Measurements from ENCODE around the gene SLC35D3. TPM values are rescaled to one million over a fixed set of nuclear protein-coding genes. Genes with fewer than 3 reads are reported as not detected.

Gene SLC35D3
- polyA plus RNA-seq, 1 experiment: not detected

DNA sequence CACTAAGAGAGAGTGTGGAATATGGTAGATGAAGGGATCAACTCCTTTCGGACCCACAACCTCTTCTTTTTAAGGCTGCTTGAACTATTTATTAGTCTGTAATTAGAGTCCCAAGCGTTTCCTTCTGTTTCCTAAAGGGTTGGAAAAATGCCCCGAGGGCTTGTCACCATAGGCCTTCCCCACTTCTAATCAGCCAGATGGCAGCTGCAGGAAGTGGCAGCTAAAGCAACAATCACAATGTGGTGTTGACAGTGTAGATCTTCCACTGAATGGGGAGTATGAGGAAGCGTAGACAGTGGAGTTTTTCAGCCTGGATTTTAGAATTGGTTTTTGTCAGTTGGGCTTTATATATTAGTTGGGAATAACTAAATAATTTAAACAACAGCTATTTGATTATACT is 40.6 kb downstream of the SLC35D3 start:
- ChIA-PET CTCF (no interaction called here), POLR2A (no interaction called here)
- Histone ChIP-seq H3K27ac (ENCODE audit: low read depth, low read length) (no peak overlapping the region), H3K9me3 (ENCODE audit: control insufficient read depth, insufficient read depth, low read length) (no peaks in the 10 kb centered on the region), H3K4me3 (ENCODE audit: low read depth, low read length) (no peak overlapping the region), H3K27me3 (ENCODE audit: control insufficient read depth, insufficient read depth, low read length) (peaks cover 6% of the 10 kb centered on the region)
- TF ChIP-seq, protein P1, sequence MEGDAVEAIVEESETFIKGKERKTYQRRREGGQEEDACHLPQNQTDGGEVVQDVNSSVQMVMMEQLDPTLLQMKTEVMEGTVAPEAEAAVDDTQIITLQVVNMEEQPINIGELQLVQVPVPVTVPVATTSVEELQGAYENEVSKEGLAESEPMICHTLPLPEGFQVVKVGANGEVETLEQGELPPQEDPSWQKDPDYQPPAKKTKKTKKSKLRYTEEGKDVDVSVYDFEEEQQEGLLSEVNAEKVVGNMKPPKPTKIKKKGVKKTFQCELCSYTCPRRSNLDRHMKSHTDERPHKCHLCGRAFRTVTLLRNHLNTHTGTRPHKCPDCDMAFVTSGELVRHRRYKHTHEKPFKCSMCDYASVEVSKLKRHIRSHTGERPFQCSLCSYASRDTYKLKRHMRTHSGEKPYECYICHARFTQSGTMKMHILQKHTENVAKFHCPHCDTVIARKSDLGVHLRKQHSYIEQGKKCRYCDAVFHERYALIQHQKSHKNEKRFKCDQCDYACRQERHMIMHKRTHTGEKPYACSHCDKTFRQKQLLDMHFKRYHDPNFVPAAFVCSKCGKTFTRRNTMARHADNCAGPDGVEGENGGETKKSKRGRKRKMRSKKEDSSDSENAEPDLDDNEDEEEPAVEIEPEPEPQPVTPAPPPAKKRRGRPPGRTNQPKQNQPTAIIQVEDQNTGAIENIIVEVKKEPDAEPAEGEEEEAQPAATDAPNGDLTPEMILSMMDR (IDR thresholded peaks at IDR 0.05; ENCODE audit: low read depth, low read length): no peak
- no peak for DNase-seq (ENCODE audit: low read depth, low spot score)

GRCh38 chr6:136963259-136963658 is 41.2 kb downstream of the SLC35D3 start:
- Histone ChIP-seq H3K27me3 (ENCODE audit: control insufficient read depth, insufficient read depth, low read length) (peaks cover 5% of the 10 kb centered on the region), H3K9me3 (ENCODE audit: control insufficient read depth, insufficient read depth, low read length) (no peaks in the 10 kb centered on the region), H3K4me3 (ENCODE audit: low read depth, low read length) (no peak overlapping the region), H3K27ac (ENCODE audit: low read depth, low read length) (no peak overlapping the region)
- POLR2A ChIA-PET: no interaction called here
- CTCF ChIA-PET: interaction anchor here (1.0 kb wide), 1 partner anchor 36 kb away, joined by 3 read pairs; no protein-coding TSS in a partner anchor
- DNase-seq (ENCODE audit: low read depth, low spot score): no peak
- TF ChIP-seq, protein P1 (IDR thresholded peaks at IDR 0.05; ENCODE audit: low read depth, low read length): no peak

DNA sequence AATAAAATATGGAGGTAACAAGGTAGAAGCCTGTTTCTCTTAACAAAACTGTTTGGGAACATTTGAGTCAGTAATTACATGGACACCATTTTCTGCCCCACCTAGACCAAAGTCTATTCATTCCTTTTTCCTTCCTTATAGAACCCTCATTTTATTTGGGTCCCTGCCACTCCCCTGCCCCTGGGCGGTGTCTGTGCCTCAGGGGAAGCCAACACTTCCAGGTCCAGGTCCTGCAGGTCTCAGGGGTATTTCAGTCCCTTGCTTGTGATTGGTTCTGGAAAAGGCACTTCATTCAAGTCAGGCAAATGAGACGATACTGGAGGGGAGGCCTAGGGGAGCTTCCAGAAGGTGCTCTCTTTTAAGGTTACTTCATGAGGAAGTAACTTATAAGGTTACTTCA is 42.3 kb downstream of the SLC35D3 start:
- no peak overlapping the region for H3K4me3 ChIP-seq (ENCODE audit: low read depth, low read length)
- H3K9me3 ChIP-seq (ENCODE audit: control insufficient read depth, insufficient read depth, low read length): no peaks in the 10 kb centered on the region
- H3K27ac ChIP-seq (ENCODE audit: low read depth, low read length): no peak overlapping the region
- CTCF ChIA-PET: interaction anchor here (0.6 to 1.0 kb wide), 2 partner anchors 37 to 50 kb away, joined by 3 read pairs; no protein-coding TSS in a partner anchor
- TF ChIP-seq, protein P1 (IDR thresholded peaks at IDR 0.05; ENCODE audit: low read depth, low read length): no peak
- DNase-seq (ENCODE audit: low read depth, low spot score): no peak
- POLR2A ChIA-PET: no interaction called here
- H3K27me3 ChIP-seq (ENCODE audit: control insufficient read depth, insufficient read depth, low read length): peaks cover 4% of the 10 kb centered on the region

GRCh38 chr6:136967876-136968752 is 46.0 kb downstream of the SLC35D3 start:
- DNase-seq (ENCODE audit: low read depth, low spot score): peak; percentile 20
- no peak overlapping the region for H3K4me3 ChIP-seq (ENCODE audit: low read depth, low read length)
- H3K27ac ChIP-seq (ENCODE audit: low read depth, low read length): no peak overlapping the region
- CTCF ChIA-PET: interaction anchor here (0.6 to 1.6 kb wide), 3 partner anchors 8 to 435 kb away, joined by 4 to 5 read pairs (median 5); no protein-coding TSS in a partner anchor
- POLR2A ChIA-PET: no interaction called here
- TF ChIP-seq, protein P1 (IDR thresholded peaks at IDR 0.05; ENCODE audit: low read depth, low read length): peak; percentile 64
- H3K27me3 ChIP-seq (ENCODE audit: control insufficient read depth, insufficient read depth, low read length): peaks cover 7% of the 10 kb centered on the region
- H3K9me3 ChIP-seq (ENCODE audit: control insufficient read depth, insufficient read depth, low read length): no peaks in the 10 kb centered on the region

DNA sequence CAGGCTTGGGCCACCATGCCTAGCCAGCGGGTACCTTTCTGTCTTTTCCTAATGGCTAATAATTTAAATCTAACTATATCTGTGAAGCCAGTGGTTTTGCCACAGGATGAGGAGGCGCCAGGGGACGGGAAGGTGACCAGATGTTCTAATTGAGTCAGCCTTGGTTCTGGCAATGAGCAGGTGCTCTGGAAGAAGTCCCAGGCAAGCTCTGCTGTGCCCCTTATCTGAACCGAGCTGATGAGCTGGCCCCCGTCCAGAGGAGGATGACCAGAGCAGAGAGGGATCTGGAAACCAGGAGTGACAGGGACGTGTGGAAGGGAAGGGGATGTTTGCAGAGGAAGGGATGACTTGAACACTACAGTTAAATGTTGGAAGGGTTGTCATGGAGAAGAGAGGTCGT is 46.7 kb downstream of the SLC35D3 start:
- Histone ChIP-seq H3K4me3 (ENCODE audit: low read depth, low read length) (no peak overlapping the region), H3K9me3 (ENCODE audit: control insufficient read depth, insufficient read depth, low read length) (no peaks in the 10 kb centered on the region), H3K27ac (ENCODE audit: low read depth, low read length) (no peak overlapping the region), H3K27me3 (ENCODE audit: control insufficient read depth, insufficient read depth, low read length) (peaks cover 7% of the 10 kb centered on the region)
- TF ChIP-seq, protein P1 (IDR thresholded peaks at IDR 0.05; ENCODE audit: low read depth, low read length): no peak
- no peak for DNase-seq (ENCODE audit: low read depth, low spot score)
- ChIA-PET CTCF (interaction anchor here (0.6 to 1.6 kb wide), 2 partner anchors 9 to 45 kb away, joined by 4 to 5 read pairs; no protein-coding TSS in a partner anchor), POLR2A (no interaction called here)
